ENCODE measurements around the gene DDR1. TPM values are rescaled to one million over a fixed set of nuclear protein-coding genes. Genes with fewer than 3 reads are reported as not detected.

DDR1 gene
- total RNA-seq, 2 donors from 2014 or later = 140 to 151 TPM

DNA sequence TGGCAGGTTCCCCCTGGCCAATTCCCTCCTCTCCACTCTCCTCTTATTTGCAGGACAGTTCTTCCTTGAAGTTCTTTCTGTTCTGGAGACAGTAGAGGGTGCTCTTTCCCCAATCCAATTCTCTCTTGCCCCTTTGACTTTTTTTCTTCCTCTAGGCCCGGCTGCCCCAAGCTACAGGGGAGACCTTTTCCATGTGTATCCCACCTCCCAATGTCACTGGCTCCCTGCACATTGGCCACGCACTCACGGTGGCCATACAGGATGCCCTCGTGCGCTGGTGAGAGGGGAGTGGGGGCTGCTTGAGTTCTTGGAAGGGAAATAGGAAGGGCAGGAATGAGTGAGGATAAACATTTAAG lies 31.2 kb downstream of the DDR1 start:
- peaks cover 18% of the 10 kb centered on the region for H3K4me1 Mint-ChIP-seq
- TF ChIP-seq, protein P1, sequence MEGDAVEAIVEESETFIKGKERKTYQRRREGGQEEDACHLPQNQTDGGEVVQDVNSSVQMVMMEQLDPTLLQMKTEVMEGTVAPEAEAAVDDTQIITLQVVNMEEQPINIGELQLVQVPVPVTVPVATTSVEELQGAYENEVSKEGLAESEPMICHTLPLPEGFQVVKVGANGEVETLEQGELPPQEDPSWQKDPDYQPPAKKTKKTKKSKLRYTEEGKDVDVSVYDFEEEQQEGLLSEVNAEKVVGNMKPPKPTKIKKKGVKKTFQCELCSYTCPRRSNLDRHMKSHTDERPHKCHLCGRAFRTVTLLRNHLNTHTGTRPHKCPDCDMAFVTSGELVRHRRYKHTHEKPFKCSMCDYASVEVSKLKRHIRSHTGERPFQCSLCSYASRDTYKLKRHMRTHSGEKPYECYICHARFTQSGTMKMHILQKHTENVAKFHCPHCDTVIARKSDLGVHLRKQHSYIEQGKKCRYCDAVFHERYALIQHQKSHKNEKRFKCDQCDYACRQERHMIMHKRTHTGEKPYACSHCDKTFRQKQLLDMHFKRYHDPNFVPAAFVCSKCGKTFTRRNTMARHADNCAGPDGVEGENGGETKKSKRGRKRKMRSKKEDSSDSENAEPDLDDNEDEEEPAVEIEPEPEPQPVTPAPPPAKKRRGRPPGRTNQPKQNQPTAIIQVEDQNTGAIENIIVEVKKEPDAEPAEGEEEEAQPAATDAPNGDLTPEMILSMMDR (conservative IDR thresholded peaks at IDR 0.05) = peak; percentile 82
- peak overlapping the region; percentile 24 for H3K4me3 Mint-ChIP-seq
- Histone ChIP-seq H3K9me3 (ENCODE audit: control insufficient read depth, low read length) (no peaks in the 10 kb centered on the region), H3K4me3 (ENCODE audit: low read length) (no peak overlapping the region), H3K4me1 (ENCODE audit: control insufficient read depth, insufficient read depth, low read length) (no peaks in the 10 kb centered on the region), H3K9ac (ENCODE audit: extremely low read depth, low read length, poor library complexity, severe bottlenecking) (no peak overlapping the region), H3K36me3 (ENCODE audit: control insufficient read depth, insufficient read depth, low read length) (peaks cover 55% of the 10 kb centered on the region), H3K27ac (ENCODE audit: low read depth, low read length) (no peak overlapping the region), H3K27me3 (ENCODE audit: control insufficient read depth, insufficient read depth, low read length, poor library complexity, severe bottlenecking) (no peaks in the 10 kb centered on the region)
- DNase-seq = peak; percentile 77
- peaks cover 51% of the 10 kb centered on the region for H3K36me3 Mint-ChIP-seq (ENCODE audit: low read depth)
- 50 to 51% methylated on average over 4 to 5 of the region's 5 CpGs for WGBS, 2 experiments (ENCODE audit: insufficient coverage in 1 of 2, insufficient read length in 1 of 2)
- peak overlapping the region; percentile 44 for H3K27ac Mint-ChIP-seq
- H3K9me3 Mint-ChIP-seq = no peaks in the 10 kb centered on the region
- H3K27me3 Mint-ChIP-seq (ENCODE audit: insufficient read depth) = no peaks in the 10 kb centered on the region

DNA sequence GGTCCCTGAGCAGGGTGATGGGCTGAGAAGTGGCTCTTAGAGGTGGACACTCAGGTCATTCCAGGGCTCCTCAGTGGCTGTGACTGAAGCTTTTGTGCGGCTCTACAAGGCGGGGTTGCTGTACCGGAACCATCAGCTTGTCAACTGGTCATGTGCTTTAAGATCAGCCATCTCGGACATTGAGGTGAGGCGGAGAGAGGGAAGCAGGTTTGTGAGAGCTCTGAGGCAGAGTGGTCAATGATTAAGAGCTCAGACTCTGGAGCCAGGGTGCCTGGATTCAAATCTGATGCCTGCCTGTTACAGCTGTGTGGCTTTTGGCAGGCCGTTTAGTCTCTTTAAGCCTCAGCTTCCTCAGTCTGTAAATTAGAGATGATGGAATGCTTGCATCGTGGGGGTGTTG lies 32.7 kb downstream of the DDR1 start:
- Histone ChIP-seq H3K9ac (ENCODE audit: extremely low read depth, low read length, poor library complexity, severe bottlenecking) (no peak overlapping the region), H3K4me3 (ENCODE audit: low read length) (no peak overlapping the region), H3K9me3 (ENCODE audit: control insufficient read depth, low read length) (no peaks in the 10 kb centered on the region), H3K27me3 (ENCODE audit: control insufficient read depth, insufficient read depth, low read length, poor library complexity, severe bottlenecking) (no peaks in the 10 kb centered on the region), H3K27ac (ENCODE audit: low read depth, low read length) (no peak overlapping the region), H3K36me3 (ENCODE audit: control insufficient read depth, insufficient read depth, low read length) (peaks cover 54% of the 10 kb centered on the region), H3K4me1 (ENCODE audit: control insufficient read depth, insufficient read depth, low read length) (no peaks in the 10 kb centered on the region)
- Mint-ChIP-seq H3K27ac (no peak overlapping the region), H3K9me3 (no peaks in the 10 kb centered on the region), H3K36me3 (ENCODE audit: low read depth) (peaks cover 45% of the 10 kb centered on the region), H3K4me3 (no peak overlapping the region), H3K4me1 (peaks cover 18% of the 10 kb centered on the region), H3K27me3 (ENCODE audit: insufficient read depth) (no peaks in the 10 kb centered on the region)
- TF ChIP-seq, protein P1 (conservative IDR thresholded peaks at IDR 0.05) = no peak
- WGBS, 2 experiments (ENCODE audit: insufficient coverage in 1 of 2, insufficient read length in 1 of 2) = 95 to 97% methylated on average over 5 to 7 of the region's 7 CpGs
- no peak for DNase-seq

DNA sequence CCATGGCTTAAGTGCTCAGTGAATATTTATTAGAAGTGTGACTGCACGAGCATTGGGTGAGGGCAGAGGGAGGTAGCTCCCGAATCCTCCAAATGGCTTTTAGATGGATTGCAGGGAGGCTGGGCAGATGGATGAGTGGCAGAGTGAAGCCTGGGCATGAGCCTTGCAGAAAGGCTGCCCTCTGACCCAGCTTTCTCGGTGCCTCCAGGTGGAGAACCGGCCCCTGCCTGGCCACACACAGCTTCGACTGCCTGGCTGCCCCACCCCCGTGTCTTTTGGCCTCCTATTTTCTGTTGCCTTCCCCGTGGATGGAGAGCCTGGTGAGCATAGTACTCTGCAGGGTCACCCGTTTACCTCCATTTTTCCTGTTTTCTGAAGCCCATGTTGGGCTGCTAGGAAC lies 33.2 kb downstream of the DDR1 start:
- Mint-ChIP-seq H3K27ac (no peak overlapping the region), H3K4me3 (no peak overlapping the region), H3K9me3 (no peaks in the 10 kb centered on the region)

More for the DNA sequence above, 33.2 kb downstream of the DDR1 start:
- H3K9ac ChIP-seq (ENCODE audit: extremely low read depth, low read length, poor library complexity, severe bottlenecking) = no peak overlapping the region
- H3K4me1 Mint-ChIP-seq = peaks cover 20% of the 10 kb centered on the region
- H3K27me3 Mint-ChIP-seq (ENCODE audit: insufficient read depth) = no peaks in the 10 kb centered on the region
- DNase-seq = no peak
- no peaks in the 10 kb centered on the region for H3K9me3 ChIP-seq (ENCODE audit: control insufficient read depth, low read length)
- TF ChIP-seq, protein P1 (conservative IDR thresholded peaks at IDR 0.05) = no peak
- no peak overlapping the region for H3K27ac ChIP-seq (ENCODE audit: low read depth, low read length)
- WGBS, 2 experiments (ENCODE audit: insufficient coverage in 1 of 2, insufficient read length in 1 of 2) = 92% methylated on average over 8 of the region's 8 CpGs
- no peaks in the 10 kb centered on the region for H3K4me1 ChIP-seq (ENCODE audit: control insufficient read depth, insufficient read depth, low read length)
- no peaks in the 10 kb centered on the region for H3K27me3 ChIP-seq (ENCODE audit: control insufficient read depth, insufficient read depth, low read length, poor library complexity, severe bottlenecking)
- peaks cover 53% of the 10 kb centered on the region for H3K36me3 ChIP-seq (ENCODE audit: control insufficient read depth, insufficient read depth, low read length)
- H3K4me3 ChIP-seq (ENCODE audit: low read length) = no peak overlapping the region
- H3K36me3 Mint-ChIP-seq (ENCODE audit: low read depth) = peaks cover 44% of the 10 kb centered on the region
